PFSK-1 (cell line): ENCODE results near the gene OTOP3.

ENCODE experiments used
- POLR2AphosphoS5 ChIP-seq: IDR thresholded peaks from 2 replicates; pipeline ENCODE4 v1.6.1; 2012; ENCODE audit warnings: low read depth, mild to moderate bottlenecking, control low read depth, low read length, moderate library complexity
- SIN3A ChIP-seq: IDR thresholded peaks from 2 replicates; pipeline ENCODE4 v1.6.1; 2012; ENCODE audit warnings: mild to moderate bottlenecking, low read length, moderate library complexity, borderline replicate concordance; ENCODE audit not compliant: insufficient read depth

DNA sequence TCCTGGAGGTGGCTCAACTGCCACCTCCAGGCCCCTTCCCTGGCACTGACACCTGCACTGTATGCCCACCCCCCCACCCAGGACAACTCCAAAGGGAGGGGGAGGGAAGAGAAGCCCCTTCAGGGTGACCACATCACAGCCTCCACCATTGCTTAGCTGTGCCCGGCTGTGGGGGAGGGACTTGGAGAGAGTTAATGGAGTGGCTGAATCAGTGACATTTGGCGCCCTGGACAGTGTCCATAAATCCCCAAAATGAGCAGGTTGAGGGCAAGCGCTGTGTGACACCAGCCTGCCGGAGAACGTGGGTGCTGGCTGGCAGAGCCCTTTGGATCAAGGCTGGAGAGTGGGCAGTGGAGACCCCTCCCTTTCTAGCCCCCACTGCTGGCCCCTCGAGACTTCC, 13.5 kb upstream of the OTOP3 start:
- TF ChIP-seq SIN3A = no peak
- TF ChIP-seq POLR2AphosphoS5 = no peak
